HepG2 (cell line): ENCODE results near the gene ARFGAP1. TPM values are rescaled to one million over a fixed set of nuclear protein-coding genes. Genes with fewer than 3 reads are reported as not detected.

Experiments used
- CAMTA2 ChIP-seq: sonication (generic); formaldehyde crosslinking; IDR thresholded peaks from 2 replicates; pipeline ENCODE4 v1.4.0; 2020; ENCODE audit warnings: mild to moderate bottlenecking, missing genetic modification reagents, borderline replicate concordance
- EHMT2 ChIP-seq: fragments of 200-600 bp; sonication (generic); IDR thresholded peaks from 2 replicates; pipeline ENCODE4 v1.7.0; 2017; ENCODE audit warnings: antibody characterized with exemption, low read depth, low read length, borderline replicate concordance
- ELF4 ChIP-seq: sonication (generic); formaldehyde crosslinking; IDR thresholded peaks from 2 replicates; pipeline ENCODE4 v1.5.0; 2020; ENCODE audit warnings: missing genetic modification reagents, mild to moderate bottlenecking, moderate library complexity, borderline replicate concordance
- EP300 ChIP-seq, 3 experiments: sonication (generic) in 1 of 3; formaldehyde crosslinking in 1 of 3; IDR thresholded peaks; 2 replicates each; pipeline versions ENCODE4 v1.5.1 to v1.6.1; 2011 to 2020; ENCODE audit warnings: low read depth in 2 of 3, low read length in 2 of 3, borderline replicate concordance in 1 of 3, improper control_type of control experiment in 1 of 3, mild to moderate bottlenecking in 1 of 3, missing genetic modification reagents in 1 of 3, moderate library complexity in 1 of 3
- FUBP1 ChIP-seq: sonication (generic); formaldehyde crosslinking; IDR thresholded peaks from 2 replicates; pipeline ENCODE4 v1.5.1; 2020; ENCODE audit warnings: missing genetic modification reagents, mild to moderate bottlenecking, borderline replicate concordance
- IRF2 ChIP-seq: IDR thresholded peaks from 2 replicates; pipeline ENCODE4 v1.6.1; 2018; ENCODE audit warnings: missing genetic modification reagents, missing compliant biosample characterization
- NR1H2 ChIP-seq: sonication (generic); formaldehyde crosslinking; IDR thresholded peaks from 2 replicates; pipeline ENCODE4 v1.8.1; 2022; ENCODE audit warnings: low read depth, missing genetic modification reagents, borderline replicate concordance
- NR2F1 ChIP-seq, 2 experiments: fragments of 450-650 bp in 1 of 2; formaldehyde crosslinking in 1 of 2; IDR thresholded peaks; 2 replicates each; pipeline versions ENCODE4 v1.5.0 to v1.6.1; 2016 to 2020; ENCODE audit warnings: mild to moderate bottlenecking in 1 of 2, missing compliant biosample characterization in 1 of 2, missing genetic modification reagents in 1 of 2, moderate library complexity in 1 of 2
- REL ChIP-seq: sonication (generic); formaldehyde crosslinking; conservative IDR thresholded peaks from 2 replicates; pipeline ENCODE4 v1.8.0; 2022; ENCODE audit warnings: mild to moderate bottlenecking, missing genetic modification reagents, moderate library complexity
- RXRB ChIP-seq: IDR thresholded peaks from 2 replicates; pipeline ENCODE4 v1.6.1; 2016; ENCODE audit warnings: borderline replicate concordance, missing genetic modification reagents, missing compliant biosample characterization
- SAFB2 ChIP-seq: sonication (generic); formaldehyde crosslinking; IDR thresholded peaks from 2 replicates; pipeline ENCODE4 v1.5.1; 2020; ENCODE audit warnings: missing genetic modification reagents, low read depth, mild to moderate bottlenecking, borderline replicate concordance
- SOX13 ChIP-seq, 3 experiments: fragments of 450-650 bp in 1 of 3; sonication (generic) in 1 of 3; formaldehyde crosslinking in 1 of 3; IDR thresholded peaks in 2 of 3; conservative IDR thresholded peaks in 1 of 3; 2 replicates each; pipeline versions ENCODE4 v1.5.0 to v1.6.1; 2016 to 2020; ENCODE audit warnings: antibody characterized with exemption in 1 of 3, mild to moderate bottlenecking in 1 of 3, missing compliant biosample characterization in 1 of 3, missing genetic modification reagents in 1 of 3, moderate library complexity in 1 of 3
- SP1 ChIP-seq, 2 experiments: fragments of 450-650 bp in 1 of 2; sonication (generic) in 1 of 2; formaldehyde crosslinking in 1 of 2; IDR thresholded peaks; 2 replicates each; pipeline versions ENCODE4 v1.4.0 to v1.6.1; 2016 to 2020; ENCODE audit warnings: missing genetic modification reagents in 1 of 2
- ZNF232 ChIP-seq: sonication (generic); formaldehyde crosslinking; IDR thresholded peaks from 2 replicates; pipeline ENCODE4 v1.4.0; 2020; ENCODE audit warnings: missing genetic modification reagents, borderline replicate concordance
- ZNF335 ChIP-seq: sonication (generic); formaldehyde crosslinking; IDR thresholded peaks from 2 replicates; pipeline ENCODE4 v1.4.0; 2020; ENCODE audit warnings: missing genetic modification reagents
- ZNF343 ChIP-seq: sonication (generic); formaldehyde crosslinking; IDR thresholded peaks from 2 replicates; pipeline ENCODE4 v1.4.0; 2020; ENCODE audit warnings: mild to moderate bottlenecking, missing genetic modification reagents
- ZNF570 ChIP-seq: sonication (generic); formaldehyde crosslinking; IDR thresholded peaks from 2 replicates; pipeline ENCODE4 v1.4.0; 2020; ENCODE audit warnings: mild to moderate bottlenecking, missing genetic modification reagents, borderline replicate concordance
- polyA plus RNA-seq, 8 experiments: library from polyadenylated mRNA; depleted of rRNA in 3 of 8; stranded (reverse) in 7 of 8; unstranded in 1 of 8; fragments of >200 nt; fragmentation: Illumina TruSeq in 4 of 8; extraction: Trizol in 4 of 8; gene quantifications; 2 replicates each; pipeline versions ENCODE4 v1.2.1 to v1.2.3, GENCODE V29; 2011 to 2016; ENCODE audit warnings: low read depth in 4 of 8, missing spikeins in 1 of 8, mixed read lengths in 1 of 8; ENCODE audit not compliant: insufficient read depth in 1 of 8
- total RNA-seq, 5 experiments: library from RNA; depleted of rRNA; stranded (reverse); fragments of >200 nt; fragmentation: Illumina TruSeq; extraction: Trizol; gene quantifications; 2 replicates each; pipeline ENCODE4 v1.2.3, GENCODE V29; 2016; ENCODE audit warnings: low read depth in 1 of 5
- TF ChIP-seq, protein P1 (sequence below): IDR thresholded peaks from 2 replicates; pipeline ENCODE4 v1.4.0; 2020; ENCODE audit warnings: mild to moderate bottlenecking, missing genetic modification reagents
- TF ChIP-seq, protein P2 (sequence below): sonication (generic); formaldehyde crosslinking; IDR thresholded peaks from 2 replicates; pipeline ENCODE4 v1.5.0; 2020; ENCODE audit warnings: mild to moderate bottlenecking, missing genetic modification reagents

Gene ARFGAP1
- total and polyA plus RNA-seq, 2 of the 13 experiments (the other 11 are each of a cell fraction or from before 2014, with no cell fraction given), result 132 TPM

GRCh38 chr20:63261060-63261794, 11.4 kb upstream of the ARFGAP1 start (continued):
- TF ChIP-seq, protein P1, sequence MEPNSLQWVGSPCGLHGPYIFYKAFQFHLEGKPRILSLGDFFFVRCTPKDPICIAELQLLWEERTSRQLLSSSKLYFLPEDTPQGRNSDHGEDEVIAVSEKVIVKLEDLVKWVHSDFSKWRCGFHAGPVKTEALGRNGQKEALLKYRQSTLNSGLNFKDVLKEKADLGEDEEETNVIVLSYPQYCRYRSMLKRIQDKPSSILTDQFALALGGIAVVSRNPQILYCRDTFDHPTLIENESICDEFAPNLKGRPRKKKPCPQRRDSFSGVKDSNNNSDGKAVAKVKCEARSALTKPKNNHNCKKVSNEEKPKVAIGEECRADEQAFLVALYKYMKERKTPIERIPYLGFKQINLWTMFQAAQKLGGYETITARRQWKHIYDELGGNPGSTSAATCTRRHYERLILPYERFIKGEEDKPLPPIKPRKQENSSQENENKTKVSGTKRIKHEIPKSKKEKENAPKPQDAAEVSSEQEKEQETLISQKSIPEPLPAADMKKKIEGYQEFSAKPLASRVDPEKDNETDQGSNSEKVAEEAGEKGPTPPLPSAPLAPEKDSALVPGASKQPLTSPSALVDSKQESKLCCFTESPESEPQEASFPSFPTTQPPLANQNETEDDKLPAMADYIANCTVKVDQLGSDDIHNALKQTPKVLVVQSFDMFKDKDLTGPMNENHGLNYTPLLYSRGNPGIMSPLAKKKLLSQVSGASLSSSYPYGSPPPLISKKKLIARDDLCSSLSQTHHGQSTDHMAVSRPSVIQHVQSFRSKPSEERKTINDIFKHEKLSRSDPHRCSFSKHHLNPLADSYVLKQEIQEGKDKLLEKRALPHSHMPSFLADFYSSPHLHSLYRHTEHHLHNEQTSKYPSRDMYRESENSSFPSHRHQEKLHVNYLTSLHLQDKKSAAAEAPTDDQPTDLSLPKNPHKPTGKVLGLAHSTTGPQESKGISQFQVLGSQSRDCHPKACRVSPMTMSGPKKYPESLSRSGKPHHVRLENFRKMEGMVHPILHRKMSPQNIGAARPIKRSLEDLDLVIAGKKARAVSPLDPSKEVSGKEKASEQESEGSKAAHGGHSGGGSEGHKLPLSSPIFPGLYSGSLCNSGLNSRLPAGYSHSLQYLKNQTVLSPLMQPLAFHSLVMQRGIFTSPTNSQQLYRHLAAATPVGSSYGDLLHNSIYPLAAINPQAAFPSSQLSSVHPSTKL (CRISPR knock-in tag), result no peak
- no peak for TF ChIP-seq ZNF570 (CRISPR knock-in tag)
- TF ChIP-seq, protein P2, sequence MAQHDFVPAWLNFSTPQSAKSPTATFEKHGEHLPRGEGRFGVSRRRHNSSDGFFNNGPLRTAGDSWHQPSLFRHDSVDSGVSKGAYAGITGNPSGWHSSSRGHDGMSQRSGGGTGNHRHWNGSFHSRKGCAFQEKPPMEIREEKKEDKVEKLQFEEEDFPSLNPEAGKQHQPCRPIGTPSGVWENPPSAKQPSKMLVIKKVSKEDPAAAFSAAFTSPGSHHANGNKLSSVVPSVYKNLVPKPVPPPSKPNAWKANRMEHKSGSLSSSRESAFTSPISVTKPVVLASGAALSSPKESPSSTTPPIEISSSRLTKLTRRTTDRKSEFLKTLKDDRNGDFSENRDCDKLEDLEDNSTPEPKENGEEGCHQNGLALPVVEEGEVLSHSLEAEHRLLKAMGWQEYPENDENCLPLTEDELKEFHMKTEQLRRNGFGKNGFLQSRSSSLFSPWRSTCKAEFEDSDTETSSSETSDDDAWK (CRISPR knock-in tag), result no peak
- TF ChIP-seq SAFB2 (CRISPR knock-in tag), result no peak
- peak in 1 of 2 experiments; percentile 36; a peak in 1 of 4 replicates for TF ChIP-seq EP300 (IDR thresholded peaks at IDR 0.05; ENCODE audit: low read depth in 2 of 2, low read length in 2 of 2)
- no peak for TF ChIP-seq EP300 (CRISPR knock-in tag; IDR thresholded peaks at IDR 0.05; ENCODE audit: borderline replicate concordance)
- peak; percentile 10; the same call in 1 of the 2 replicates for TF ChIP-seq RXRB (CRISPR knock-in tag)
- no peak for TF ChIP-seq ZNF232 (CRISPR knock-in tag)
- no peak for TF ChIP-seq NR1H2 (CRISPR knock-in tag)
- no peak for TF ChIP-seq ZNF335 (CRISPR knock-in tag)
- 0 out of 2 replicates have a peak, but pooled peaks have one; percentile 60 for TF ChIP-seq CAMTA2 (CRISPR knock-in tag)
- TF ChIP-seq SOX13 (IDR thresholded peaks at IDR 0.05), result no peak
- TF ChIP-seq SOX13 (CRISPR knock-in tag; conservative IDR thresholded peaks at IDR 0.05 in 1 of 2, IDR thresholded peaks at IDR 0.05 in 1 of 2), result 0 out of 4 replicates have a peak, but pooled peaks of 1 of the 2 experiments have one; percentile 30
- no peak for TF ChIP-seq FUBP1
- TF ChIP-seq REL (CRISPR knock-in tag), result no peak
- TF ChIP-seq IRF2, result no peak
- TF ChIP-seq ELF4 (CRISPR knock-in tag), result no peak
- TF ChIP-seq SP1 (IDR thresholded peaks at IDR 0.05), result no peak
- no peak for TF ChIP-seq SP1 (CRISPR knock-in tag; IDR thresholded peaks at IDR 0.05)
- no peak for TF ChIP-seq EHMT2
- TF ChIP-seq NR2F1 (CRISPR knock-in tag; IDR thresholded peaks at IDR 0.05), result no peak
- 0 out of 2 replicates have a peak, but pooled peaks have one; percentile 29 for TF ChIP-seq ZNF343
